OCI-LY3 (cell line): ENCODE data around the gene WIZ.

Source experiments
- H2AFZ ChIP-seq: fragments of 200-600, 300-600 bp; shearing (Covaris generic); 2 replicates; pipeline ENCODE4 v1.6.0; 2014; ENCODE audit warnings: antibody characterized with exemption, low read depth, low read length
- H3K27ac ChIP-seq: fragments of 200-600, 300-600 bp; sonication (generic); 2 replicates; pipeline ENCODE4 v1.5.1; 2014; ENCODE audit warnings: mild to moderate bottlenecking, low read length, moderate library complexity, mixed read lengths
- H3K27me3 ChIP-seq: fragments of 200-600, 300-600 bp; sonication (generic); 2 replicates; pipeline ENCODE4 v1.6.1; 2014; ENCODE audit warnings: low read depth, low read length, mixed read lengths
- H3K36me3 ChIP-seq: fragments of 200-600, 300-600 bp; sonication (generic); replicated peaks from 2 replicates; pipeline ENCODE3; 2014; ENCODE audit warnings: low read depth, low read length, mixed read lengths
- H3K4me1 ChIP-seq: fragments of 300-600, 200-600 bp; sonication (generic); 2 replicates; pipeline ENCODE4 v1.6.1; 2014; ENCODE audit warnings: low read length, mixed read lengths
- H3K4me2 ChIP-seq: fragments of 200-600, 300-600 bp; sonication (generic); 2 replicates; pipeline ENCODE4 v1.6.1; 2014; ENCODE audit warnings: low read length, mixed read lengths
- H3K4me3 ChIP-seq: fragments of 300-600, 200-600 bp; sonication (generic); 2 replicates; pipeline ENCODE4 v1.5.1; 2014; ENCODE audit warnings: antibody characterized with exemption, mild to moderate bottlenecking, low read length, moderate library complexity
- H3K79me2 ChIP-seq: fragments of 300-600, 200-600 bp; shearing (Covaris generic); 2 replicates; pipeline ENCODE4 v1.6.1; 2014; ENCODE audit warnings: mild to moderate bottlenecking, low read length, mixed read lengths
- H3K9ac ChIP-seq: fragments of 300-600, 200-600 bp; shearing (Covaris generic); 2 replicates; pipeline ENCODE4 v1.6.0; 2014; ENCODE audit warnings: mild to moderate bottlenecking, low read length, moderate library complexity
- H3K9me3 ChIP-seq: fragments of 200-600, 300-600 bp; shearing (Covaris generic); 2 replicates; pipeline ENCODE4 v1.6.1; 2014; ENCODE audit warnings: low read length, mixed read lengths; ENCODE audit not compliant: insufficient read depth
- H4K20me1 ChIP-seq: fragments of 200-600, 300-600 bp; sonication (generic); 2 replicates; pipeline ENCODE4 v1.6.1; 2016; ENCODE audit warnings: low read length, mixed read lengths; ENCODE audit not compliant: insufficient read depth
- CTCF ChIP-seq: fragments of 200-600, 300-600 bp; sonication (generic); IDR thresholded peaks from 2 replicates; pipeline ENCODE4 v1.5.1; 2014; ENCODE audit warnings: antibody characterized with exemption, low read length, low read depth
- EZH2phosphoT487 ChIP-seq: fragments of 200-600 bp; shearing (Covaris generic); IDR thresholded peaks from 2 replicates; pipeline ENCODE4 v1.6.1; 2018; ENCODE audit warnings: antibody characterized with exemption, mixed run types, low read depth

The WIZ gene

GRCh38 chr19:15404780-15405211 is 45.0 kb downstream of the WIZ start:
- no peak overlapping the region for H2AFZ ChIP-seq
- H3K79me2 ChIP-seq, result peaks cover 94% of the 10 kb centered on the region
- H3K27ac ChIP-seq, result no peak overlapping the region
- H3K4me1 ChIP-seq, result peaks cover 2% of the 10 kb centered on the region; the same call in 1 of the 2 replicates
- H4K20me1 ChIP-seq, result peaks cover 66% of the 10 kb centered on the region
- H3K4me2 ChIP-seq, result no peak overlapping the region
- no peak overlapping the region for H3K4me3 ChIP-seq
- no peaks in the 10 kb centered on the region for H3K9me3 ChIP-seq
- H3K9ac ChIP-seq, result no peak overlapping the region
- no peaks in the 10 kb centered on the region for H3K27me3 ChIP-seq
- TF ChIP-seq EZH2phosphoT487, result no peak
- no peak for TF ChIP-seq CTCF
- H3K36me3 ChIP-seq, result peaks cover 47% of the 10 kb centered on the region

- H3K27ac ChIP-seq, result no peak overlapping the region
- H3K79me2 ChIP-seq, result peaks cover 89% of the 10 kb centered on the region
- peaks cover 2% of the 10 kb centered on the region; the same call in 1 of the 2 replicates for H3K4me1 ChIP-seq
- no peaks in the 10 kb centered on the region for H3K27me3 ChIP-seq
- no peak overlapping the region for H2AFZ ChIP-seq
- H3K9ac ChIP-seq, result no peak overlapping the region
- peaks cover 42% of the 10 kb centered on the region for H3K36me3 ChIP-seq
- H4K20me1 ChIP-seq, result peaks cover 60% of the 10 kb centered on the region
- no peaks in the 10 kb centered on the region for H3K9me3 ChIP-seq
- no peak for TF ChIP-seq CTCF
- no peak for TF ChIP-seq EZH2phosphoT487
- no peak overlapping the region for H3K4me2 ChIP-seq
- no peak overlapping the region for H3K4me3 ChIP-seq
Measured at GRCh38 chr19:15404097-15404779, 45.5 kb downstream of the WIZ start.

- TF ChIP-seq EZH2phosphoT487, result no peak
- TF ChIP-seq CTCF, result no peak
- Histone ChIP-seq H3K27me3 (no peaks in the 10 kb centered on the region), H2AFZ (no peak overlapping the region), H4K20me1 (peaks cover 58% of the 10 kb centered on the region), H3K36me3 (peaks cover 49% of the 10 kb centered on the region), H3K4me3 (no peak overlapping the region), H3K79me2 (peaks cover 78% of the 10 kb centered on the region), H3K9me3 (no peaks in the 10 kb centered on the region), H3K9ac (no peak overlapping the region), H3K4me2 (no peak overlapping the region), H3K4me1 (peaks cover 2% of the 10 kb centered on the region; the same call in 1 of the 2 replicates), H3K27ac (no peak overlapping the region)
Measured at GRCh38 chr19:15403151-15403531, 46.6 kb downstream of the WIZ start.

- Histone ChIP-seq H3K36me3 (peaks cover 50% of the 10 kb centered on the region), H2AFZ (no peak overlapping the region)
Measured at GRCh38 chr19:15402411-15403150, 47.2 kb downstream of the WIZ start.

More at GRCh38 chr19:15402411-15403150, 47.2 kb downstream of the WIZ start:
- Histone ChIP-seq H3K79me2 (peaks cover 78% of the 10 kb centered on the region), H3K9me3 (no peaks in the 10 kb centered on the region), H3K4me3 (no peak overlapping the region), H3K4me2 (no peak overlapping the region), H4K20me1 (peaks cover 53% of the 10 kb centered on the region), H3K27ac (no peak overlapping the region), H3K4me1 (peaks cover 2% of the 10 kb centered on the region; the same call in 1 of the 2 replicates), H3K27me3 (no peaks in the 10 kb centered on the region), H3K9ac (no peak overlapping the region)
- TF ChIP-seq EZH2phosphoT487, result no peak
- no peak for TF ChIP-seq CTCF
